ENCODE data around the gene TRIP6.
"Not testable (repeated sequence)": the region's sequence is repeated elsewhere in the genome, so short reads cannot be mapped to it uniquely, and the experiment has no call there.

TRIP6 gene

DNA sequence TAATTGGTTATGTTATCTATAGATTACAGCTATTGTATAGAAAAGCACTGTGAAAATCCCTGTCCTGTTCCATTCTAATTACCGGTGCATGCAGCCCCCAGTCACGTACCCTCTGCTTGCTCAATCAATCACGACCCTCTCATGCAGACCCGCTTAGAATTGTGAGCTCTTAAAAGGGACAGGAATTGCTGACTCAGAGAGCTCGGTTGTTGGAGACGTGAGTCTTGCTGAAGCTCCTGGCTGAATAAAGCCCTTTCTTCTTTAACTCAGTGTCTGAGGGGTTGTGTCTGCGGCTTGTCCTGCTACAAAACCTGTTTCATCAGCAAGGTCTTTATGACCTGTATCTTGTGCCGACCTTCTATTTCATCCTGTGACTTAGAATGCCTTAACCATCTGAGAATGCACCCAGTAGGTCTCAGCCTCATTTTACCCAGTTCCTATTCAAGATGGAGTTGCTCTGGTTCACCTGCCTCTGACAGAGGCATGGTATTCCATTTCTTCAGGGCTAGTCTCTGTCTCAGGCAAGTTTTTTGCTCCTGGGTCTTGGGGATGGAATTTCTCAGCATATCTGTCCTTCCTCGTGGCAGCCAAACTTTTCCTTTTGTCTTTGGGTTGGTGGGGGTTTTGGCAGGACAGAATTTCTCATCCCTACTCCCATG is 52.7 kb downstream of the TRIP6 start:
- DNase-seq, result not testable (repeated sequence)

DNA sequence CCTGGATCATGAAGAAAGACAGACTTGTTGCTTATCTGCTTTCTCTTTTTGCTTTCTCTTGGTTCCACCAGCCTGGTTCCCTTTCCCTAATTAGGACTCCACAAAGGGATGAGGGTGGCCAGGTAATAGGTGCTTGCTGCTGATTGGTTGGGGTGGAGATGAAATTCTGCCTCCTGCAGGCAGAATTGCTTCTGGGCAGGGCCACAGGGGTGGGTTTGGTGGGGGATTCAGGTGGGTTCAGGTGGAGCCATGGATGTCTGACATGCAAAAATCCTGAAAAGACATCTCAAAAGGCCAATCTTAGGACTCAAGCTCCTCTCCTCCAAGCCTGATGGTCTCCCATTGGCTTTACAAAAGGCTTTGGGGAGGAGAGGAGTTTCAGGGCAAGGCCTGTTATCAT is 53.9 kb downstream of the TRIP6 start:
- no peak for DNase-seq
